H1 (cell line): ENCODE measurements around the gene MUC5B. TPM values are rescaled to one million over a fixed set of nuclear protein-coding genes. Genes with fewer than 3 reads are reported as not detected.

Experiments used
- CTCF ChIA-PET: fragments of 300-600 bp; sonication (Branson Sonifier 250); formaldehyde crosslinking; loops from one replicate; lab custom pipeline; 2021; ENCODE audit not compliant: partially characterized antibody; lab: Charles Lee
- POLR2A ChIA-PET: fragments of 300-600 bp; sonication (Branson Sonifier 250); formaldehyde crosslinking; loops from one replicate; lab custom pipeline; 2021; ENCODE audit warnings: inconsistent platforms; ENCODE audit not compliant: partially characterized antibody; lab: Charles Lee
- DNase-seq, 2 experiments: peaks; one replicate each; pipeline versions ENCODE4 v3.0.0 to v3.0.0-alpha.2; 2010 to 2022; ENCODE audit warnings: low spot score in 2 of 2, low read depth in 1 of 2, mixed read lengths in 1 of 2
- FAIRE-seq: peaks from 2 replicates; lab custom pipeline; 2011; peaks lifted over from hg19 to GRCh38; lab: Jason Lieb, UNC
- H2AFZ ChIP-seq: 2 replicates; pipeline ENCODE4 v1.8.1; 2012; ENCODE audit warnings: low read length, inconsistent platforms
- H2AK5ac ChIP-seq: 2 replicates; pipeline ENCODE4 v1.6.1; 2013; ENCODE audit warnings: low read depth, low read length
- H2BK120ac ChIP-seq: replicated peaks from 2 replicates; pipeline ENCODE3; 2013; ENCODE audit warnings: low read depth, low read length, inconsistent platforms
- H2BK12ac ChIP-seq: 2 replicates; pipeline ENCODE4 v1.6.1; 2013; ENCODE audit warnings: low read depth, low read length
- H2BK15ac ChIP-seq: 2 replicates; pipeline ENCODE4 v1.6.1; 2013; ENCODE audit warnings: low read length
- H2BK20ac ChIP-seq: 2 replicates; pipeline ENCODE4 v1.6.1; 2013; ENCODE audit warnings: low read length
- H2BK5ac ChIP-seq: 2 replicates; pipeline ENCODE4 v1.6.1; 2013; ENCODE audit warnings: low read depth, low read length
- H3K14ac ChIP-seq: 2 replicates; pipeline ENCODE4 v1.6.1; 2013; ENCODE audit warnings: inconsistent platforms; ENCODE audit not compliant: insufficient read length
- H3K18ac ChIP-seq: 2 replicates; pipeline ENCODE4 v1.6.1; 2013; ENCODE audit warnings: low read length; ENCODE audit errors: extremely low read depth
- H3K23ac ChIP-seq: 2 replicates; pipeline ENCODE4 v1.6.1; 2013; ENCODE audit warnings: inconsistent platforms; ENCODE audit not compliant: insufficient read length
- H3K23me2 ChIP-seq: 2 replicates; pipeline ENCODE4 v1.6.1; 2013; ENCODE audit warnings: low read depth, low read length
- H3K27ac ChIP-seq: 2 replicates; pipeline ENCODE4 v1.6.1; 2011; ENCODE audit warnings: low read depth, low read length, inconsistent platforms
- H3K27me3 ChIP-seq, 4 experiments: replicated peaks in 1 of 4; 1 replicate in 1 of 4; 2 replicates in 3 of 4; pipeline versions ENCODE4 v1.6.1 to v1.8.1; 2011 to 2013; ENCODE audit warnings: low read length in 3 of 4, mild to moderate bottlenecking in 3 of 4, inconsistent platforms in 2 of 4, mixed read lengths in 2 of 4, moderate library complexity in 1 of 4; ENCODE audit not compliant: control insufficient read depth in 3 of 4, insufficient read depth in 3 of 4; ENCODE audit errors: extremely low read depth in 1 of 4
- H3K36me3 ChIP-seq, 4 experiments: 2 replicates each; pipeline versions ENCODE4 v1.6.1 to v1.8.1; 2011 to 2013; ENCODE audit warnings: mild to moderate bottlenecking in 4 of 4, low read length in 3 of 4, moderate library complexity in 2 of 4, control low read depth in 1 of 4, inconsistent platforms in 1 of 4; ENCODE audit not compliant: insufficient read depth in 4 of 4, control insufficient read depth in 2 of 4
- H3K4ac ChIP-seq: replicated peaks from 2 replicates; pipeline ENCODE3; 2013; ENCODE audit warnings: low read length, low read depth, mixed read lengths, inconsistent platforms; ENCODE audit not compliant: insufficient read length
- H3K4me1 ChIP-seq, 4 experiments: replicated peaks in 1 of 4; 1 replicate in 1 of 4; 2 replicates in 3 of 4; pipeline versions ENCODE4 v1.6.1 to v1.8.1; 2011 to 2013; ENCODE audit warnings: low read length in 3 of 4, inconsistent platforms in 2 of 4, mixed read lengths in 1 of 4; ENCODE audit not compliant: insufficient read depth in 4 of 4, control insufficient read depth in 3 of 4
- H3K4me2 ChIP-seq, 2 experiments: 2 replicates each; pipeline versions ENCODE4 v1.6.1 to v1.8.1; 2011 to 2013; ENCODE audit warnings: low read depth in 2 of 2, low read length in 2 of 2, control low read depth in 1 of 2, inconsistent platforms in 1 of 2, mild to moderate bottlenecking in 1 of 2; ENCODE audit not compliant: insufficient read depth in 1 of 2
- H3K4me3 ChIP-seq, 4 experiments: fragments of 200-600, 300-600 bp in 1 of 4; sonication (generic), shearing (Covaris generic), sonication (Bioruptor Twin) in 1 of 4; 2 replicates each; pipeline versions ENCODE4 v1.5.1 to v1.8.1; 2011 to 2016; ENCODE audit warnings: low read length in 4 of 4, low read depth in 3 of 4, control low read depth in 2 of 4, inconsistent platforms in 2 of 4, mild to moderate bottlenecking in 2 of 4, mixed read lengths in 1 of 4, moderate library complexity in 1 of 4; ENCODE audit not compliant: insufficient read depth in 2 of 4; ENCODE audit errors: extremely low read depth in 1 of 4
- H3K56ac ChIP-seq: replicated peaks from 2 replicates; pipeline ENCODE3; 2013; ENCODE audit warnings: low read depth, mild to moderate bottlenecking, mixed read lengths, low read length, inconsistent platforms; ENCODE audit not compliant: insufficient read length
- H3K79me1 ChIP-seq: 2 replicates; pipeline ENCODE4 v1.6.1; 2013; ENCODE audit warnings: low read depth, low read length, control low read depth
- H3K79me2 ChIP-seq, 2 experiments: 2 replicates each; pipeline versions ENCODE4 v1.6.1 to v1.8.1; 2012 to 2013; ENCODE audit warnings: low read length in 2 of 2, mild to moderate bottlenecking in 2 of 2, inconsistent platforms in 1 of 2; ENCODE audit not compliant: insufficient read depth in 2 of 2, control insufficient read depth in 1 of 2
- H3K9ac ChIP-seq, 4 experiments: replicated peaks in 1 of 4; 1 replicate in 1 of 4; 2 replicates in 3 of 4; pipeline versions ENCODE4 v1.6.1 to v1.8.1; 2011 to 2013; ENCODE audit warnings: low read depth in 3 of 4, low read length in 3 of 4, control low read depth in 2 of 4, mild to moderate bottlenecking in 2 of 4, moderate library complexity in 2 of 4, inconsistent platforms in 1 of 4; ENCODE audit errors: extremely low read depth in 1 of 4
- H3K9me3 ChIP-seq, 2 experiments: 2 replicates each; pipeline versions ENCODE4 v1.6.1 to v1.8.1; 2012 to 2013; ENCODE audit warnings: mild to moderate bottlenecking in 2 of 2, moderate library complexity in 2 of 2, control low read depth in 1 of 2, inconsistent platforms in 1 of 2, low read depth in 1 of 2, low read length in 1 of 2, mixed read lengths in 1 of 2; ENCODE audit not compliant: insufficient read depth in 2 of 2
- H4K20me1 ChIP-seq, 2 experiments: replicated peaks in 1 of 2; 2 replicates each; pipeline versions ENCODE3 to v1.8.1; 2011 to 2013; ENCODE audit warnings: inconsistent platforms in 2 of 2, low read length in 2 of 2, mild to moderate bottlenecking in 1 of 2; ENCODE audit not compliant: insufficient read depth in 2 of 2, control insufficient read depth in 1 of 2
- H4K5ac ChIP-seq: 2 replicates; pipeline ENCODE4 v1.6.1; 2013; ENCODE audit warnings: low read length, low read depth, mixed read lengths, inconsistent platforms; ENCODE audit not compliant: insufficient read length
- H4K8ac ChIP-seq: 2 replicates; pipeline ENCODE4 v1.8.0; 2013; ENCODE audit warnings: mild to moderate bottlenecking, moderate library complexity, low read length, inconsistent platforms; ENCODE audit not compliant: insufficient read depth; ENCODE audit errors: extremely low read depth
- H4K91ac ChIP-seq: replicated peaks from 2 replicates; pipeline ENCODE3; 2013; ENCODE audit warnings: low read length, mixed read lengths, inconsistent platforms; ENCODE audit not compliant: insufficient read length
- BACH1 ChIP-seq: IDR thresholded peaks from 2 replicates; pipeline ENCODE4 v1.6.1; 2012; ENCODE audit warnings: low read length, improper control_type of control experiment
- BCL11A ChIP-seq, 2 experiments: IDR thresholded peaks; one replicate each; pipeline ENCODE4 v1.6.1; 2011; ENCODE audit warnings: low read depth in 2 of 2, low read length in 2 of 2, mild to moderate bottlenecking in 2 of 2
- CBX8 ChIP-seq: fragments of 300-800, 300-1000 bp; sonication (generic); IDR thresholded peaks from 2 replicates; pipeline ENCODE4 v1.7.1; 2016; ENCODE audit warnings: low read depth, low read length, borderline replicate concordance
- CREB1 ChIP-seq: IDR thresholded peaks from 2 replicates; pipeline ENCODE4 v1.6.1; 2012; ENCODE audit warnings: inconsistent platforms
- KDM5A ChIP-seq: fragments of 200-600 bp; IDR thresholded peaks from 2 replicates; pipeline ENCODE4 v1.7.1; 2012; ENCODE audit warnings: mild to moderate bottlenecking, low read length, inconsistent platforms, mixed read lengths
- NRF1 ChIP-seq: IDR thresholded peaks from 2 replicates; pipeline ENCODE4 v1.6.1; 2011; ENCODE audit warnings: mild to moderate bottlenecking, low read depth, low read length, improper control_type of control experiment
- PHF8 ChIP-seq: fragments of 200-600 bp; sonication (generic); conservative IDR thresholded peaks from 2 replicates; pipeline ENCODE4 v1.7.1; 2012; ENCODE audit warnings: low read depth, mild to moderate bottlenecking, inconsistent platforms, low read length, moderate library complexity
- POLR2A ChIP-seq, 2 experiments: IDR thresholded peaks; 1 replicate in 1 of 2; 2 replicates in 1 of 2; pipeline ENCODE4 v1.6.1; 2011; ENCODE audit warnings: low read depth in 2 of 2, low read length in 2 of 2, mild to moderate bottlenecking in 2 of 2; ENCODE audit errors: control extremely low read depth in 1 of 2
- POU5F1 ChIP-seq: IDR thresholded peaks from 2 replicates; pipeline ENCODE4 v1.6.1; 2011; ENCODE audit warnings: low read depth, mild to moderate bottlenecking, low read length, moderate library complexity
- SAP30 ChIP-seq: fragments of 300-600 bp; sonication (generic); IDR thresholded peaks from 2 replicates; pipeline ENCODE4 v1.7.1; 2012; ENCODE audit warnings: low read length, moderate library complexity, mild to moderate bottlenecking, inconsistent platforms; ENCODE audit not compliant: insufficient read depth, insufficient replicate concordance
- SP4 ChIP-seq: IDR thresholded peaks from 2 replicates; pipeline ENCODE4 v1.6.1; 2012; ENCODE audit warnings: low read length, inconsistent platforms
- TAF1 ChIP-seq: IDR thresholded peaks from 2 replicates; pipeline ENCODE4 v1.6.1; 2011; ENCODE audit warnings: mild to moderate bottlenecking, low read depth, low read length
- TAF7 ChIP-seq: optimal IDR thresholded peaks from 2 replicates; pipeline ENCODE3; 2011; ENCODE audit warnings: low read depth, mild to moderate bottlenecking, inconsistent platforms, low read length, moderate library complexity, borderline replicate concordance
- TEAD4 ChIP-seq: IDR thresholded peaks from 2 replicates; pipeline ENCODE4 v1.6.1; 2012; ENCODE audit warnings: low read depth, low read length, inconsistent platforms, mixed read lengths
- USF2 ChIP-seq: IDR thresholded peaks from 2 replicates; pipeline ENCODE4 v1.6.1; 2011; ENCODE audit warnings: low read length, improper control_type of control experiment
- WGBS, 2 experiments: shearing (Covaris generic) in 1 of 2; methylation state at CpG; one replicate each; pipeline versions ENCODE4 v1.1.6 to v1.1.7; 2013 to 2015; ENCODE audit warnings: low lambda C conversion rate in 2 of 2, mixed read lengths in 2 of 2, inconsistent platforms in 1 of 2, low coverage in 1 of 2, missing lambda C conversion rate in 1 of 2; ENCODE audit not compliant: insufficient replicate concordance in 2 of 2, insufficient coverage in 1 of 2, insufficient read length in 1 of 2; ENCODE audit errors: extremely low coverage in 1 of 2, missing lambda C conversion rate in 1 of 2; 5-methylcytosine and 5-hydroxymethylcytosine counted together
- polyA plus RNA-seq, 7 experiments: library from polyadenylated mRNA; depleted of rRNA in 3 of 7; stranded (reverse) in 5 of 7; unstranded in 2 of 7; fragments of >200 nt in 5 of 7; fragments of 200-250 nt in 2 of 7; gene quantifications; 1 replicate in 5 of 7; 2 replicates in 1 of 7; 4 replicates in 1 of 7; pipeline versions ENCODE4 v1.2.1 to v1.2.3, GENCODE V29; 2011 to 2013; ENCODE audit warnings: missing spikeins in 2 of 7, mixed read lengths in 2 of 7
- total RNA-seq: library from RNA; stranded (reverse); fragmentation: NEBNext Ultra II Directional; extraction: Animal tissue kit (Norgen Biotek cat#: 25700); gene quantifications from 2 replicates; pipeline ENCODE4 v1.2.1, GENCODE V29; 2021

Gene MUC5B
- total and polyA plus RNA-seq, 2 of the 8 experiments (the other 6 are each of a cell fraction or from before 2014, with no cell fraction given): 0.02 to 0.03 TPM

GRCh38 chr11:1179641-1180040, 43.2 kb upstream of the MUC5B start:
- no peak overlapping the region for H4K8ac ChIP-seq
- no peak overlapping the region for H2BK5ac ChIP-seq
- H3K23ac ChIP-seq: no peak overlapping the region
- no peaks in the 10 kb centered on the region for H3K27me3 ChIP-seq
- no peak overlapping the region for H3K27ac ChIP-seq
- H3K18ac ChIP-seq: no peak overlapping the region
- no peaks in the 10 kb centered on the region for H3K4me1 ChIP-seq
- CTCF ChIA-PET: interaction anchor here (1.8 kb wide), 1 partner anchor 12 kb away, joined by 3 read pairs; no protein-coding TSS in a partner anchor
- H4K20me1 ChIP-seq: no peaks in the 10 kb centered on the region
- DNase-seq (no peak), FAIRE-seq (no peak)
- H3K9me3 ChIP-seq: peaks cover 33 to 87% of the 10 kb centered on the region in 2 experiments
- H3K9ac ChIP-seq: no peak overlapping the region
- H3K79me1 ChIP-seq: no peaks in the 10 kb centered on the region
- no peak overlapping the region for H3K4me3 ChIP-seq
- no peak overlapping the region for H4K5ac ChIP-seq
- H2BK20ac ChIP-seq: no peak overlapping the region
- H3K4ac ChIP-seq: no peak overlapping the region
- no peak overlapping the region for H2BK120ac ChIP-seq
- POLR2A ChIA-PET: no interaction called here
- no peak overlapping the region for H2AK5ac ChIP-seq
- H3K14ac ChIP-seq: no peak overlapping the region
- no peak overlapping the region for H4K91ac ChIP-seq
- H3K79me2 ChIP-seq: no peaks in the 10 kb centered on the region
- no peak overlapping the region for H3K56ac ChIP-seq
- no peak overlapping the region for H3K4me2 ChIP-seq
- H2BK15ac ChIP-seq: no peak overlapping the region
- H2AFZ ChIP-seq: no peak overlapping the region
- 94% methylated on average over 10 of the region's 17 CpGs; no CpG with 5 or more reads in 1 of the 2 experiments for WGBS, 2 experiments
- H2BK12ac ChIP-seq: no peak overlapping the region
- H3K36me3 ChIP-seq: no peaks in the 10 kb centered on the region
- no peaks in the 10 kb centered on the region for H3K23me2 ChIP-seq
- TF ChIP-seq USF2 (no peak), TAF1 (no peak), NRF1 (no peak), POLR2A (IDR thresholded peaks at IDR 0.05; ENCODE audit: control extremely low read depth in 1 of 2, low read depth in 2 of 2, low read length in 2 of 2) (no peak), CBX8 (no peak), KDM5A (no peak), SP4 (no peak), CREB1 (no peak), TAF7 (no peak), TEAD4 (no peak), PHF8 (no peak), POU5F1 (no peak), BCL11A (IDR thresholded peaks at IDR 0.05; ENCODE audit: low read depth in 2 of 2, low read length in 2 of 2) (no peak), BACH1 (no peak), SAP30 (no peak)
